ENCODE results near the gene SSX4. TPM values are rescaled to one million over a fixed set of nuclear protein-coding genes. Genes with fewer than 3 reads are reported as not detected.
A peak's percentile ranks its signal among the peaks of the same experiment; 100 is the strongest.
"Not testable (repeated sequence)": the region's sequence is repeated elsewhere in the genome, so short reads cannot be mapped to it uniquely, and the experiment has no call there.

Gene SSX4
- total RNA-seq, 1 experiment from 2014 or later, result not detected

DNA sequence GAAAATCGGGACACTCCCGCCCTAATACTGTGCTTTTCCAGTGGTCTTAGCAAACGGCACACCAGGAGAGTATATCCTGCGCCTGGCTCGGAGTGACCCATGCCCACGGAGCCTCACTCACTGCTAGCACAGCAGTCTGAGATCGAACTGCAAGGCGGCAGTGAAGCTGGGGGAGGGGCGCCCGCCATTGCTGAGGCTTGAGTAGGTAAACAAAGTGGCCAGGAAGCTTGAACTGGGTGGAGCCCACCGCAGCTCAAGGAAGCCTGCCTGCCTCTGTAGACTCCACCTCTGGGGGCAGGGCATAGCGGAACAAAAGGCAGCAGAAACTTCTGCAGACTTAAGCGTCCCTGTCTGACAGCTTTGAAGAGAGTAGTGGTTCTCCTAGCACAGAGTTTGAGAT lies 50.4 kb downstream of the SSX4 start:
- H3K4me1 Mint-ChIP-seq (ENCODE audit: low read depth, unreplicated experiment); H3K27ac Mint-ChIP-seq (ENCODE audit: unreplicated experiment); H3K4me3 ChIP-seq (ENCODE audit: low read depth, low read length); DNase-seq; BruUV-seq (replicated peaks); H3K9me3 Mint-ChIP-seq (ENCODE audit: unreplicated experiment); H3K36me3 ChIP-seq (ENCODE audit: control insufficient read depth, insufficient read depth, low read length); H3K9me3 ChIP-seq; H3K27me3 ChIP-seq (replicated peaks; ENCODE audit: control insufficient read depth, insufficient read depth, low read length); CTCF ChIA-PET; H3K36me3 Mint-ChIP-seq (ENCODE audit: insufficient read depth, unreplicated experiment); H3K4me1 ChIP-seq; POLR2A ChIA-PET; H3K27me3 Mint-ChIP-seq (ENCODE audit: insufficient read depth, unreplicated experiment); intact Hi-C loops (cut with micrococcal nuclease; ENCODE audit: unreplicated experiment): not testable (repeated sequence)
- H3K4me3 Mint-ChIP-seq (ENCODE audit: unreplicated experiment), result peak overlapping the region; percentile 27

Other genes with a start within 250 kb of the SSX4 start
- gene SSX5, start 186.7 kb upstream of the SSX4 start, total RNA-seq (2022), result not detected in 2 replicates
- not detected in 2 replicates for gene SSX1, start 128.1 kb upstream of the SSX4 start, total RNA-seq (2022)
- gene SSX3, start 26.8 kb upstream of the SSX4 start, total RNA-seq (2022), result not detected in 2 replicates
- not detected in 2 replicates for gene SSX4B, start 28.4 kb downstream of the SSX4 start, total RNA-seq (2022)
- 0.95 TPM in 1 of 2 replicates, not detected in the other for gene SLC38A5, start 86.7 kb downstream of the SSX4 start, total RNA-seq (2022)
- 41.1 and 41.6 TPM in 2 replicates for gene FTSJ1, start 92.7 kb downstream of the SSX4 start, total RNA-seq (2022)
- 3.2 and 4.6 TPM in 2 replicates for gene PORCN, start 125.5 kb downstream of the SSX4 start, total RNA-seq (2022)
- gene EBP, start 138.3 kb downstream of the SSX4 start, total RNA-seq (2022), result 141 and 154 TPM in 2 replicates
- 9.3 and 11.1 TPM in 2 replicates for gene TBC1D25, start 156.2 kb downstream of the SSX4 start, total RNA-seq (2022)
- gene RBM3, start 190.9 kb downstream of the SSX4 start, total RNA-seq (2022), result 233 and 264 TPM in 2 replicates
- 41.8 and 46.5 TPM in 2 replicates for gene WDR13, start 214.0 kb downstream of the SSX4 start, total RNA-seq (2022)